Left renal cortex interstitium (tissue), 4 donors: ENCODE data around the gene DUSP6. TPM values are rescaled to one million over a fixed set of nuclear protein-coding genes. Genes with fewer than 3 reads are reported as not detected.

Experiments used
- DNase-seq, 4 donors: peaks; one replicate each; pipeline ENCODE4 v3.0.0-alpha.2; 2013; ENCODE audit warnings: low read depth in 4 of 4, low spot score in 2 of 4, missing footprints in 1 of 4
- polyA plus RNA-seq, 4 donors: library from polyadenylated mRNA; unstranded; fragments of 120-200 nt; gene quantifications; one replicate each; pipeline ENCODE4 v1.2.1, GENCODE V29; 2013; ENCODE audit not compliant: insufficient read length in 4 of 4

DUSP6 gene
- polyA plus RNA-seq, 4 donors: 74.1 to 88.8 (median 79.6) TPM

GRCh38 chr12:89376202-89376529, 23.9 kb upstream of the DUSP6 start:
- DNase-seq: no peak

GRCh38 chr12:89373763-89374572, 21.7 kb upstream of the DUSP6 start:
- no peak for DNase-seq

DNA sequence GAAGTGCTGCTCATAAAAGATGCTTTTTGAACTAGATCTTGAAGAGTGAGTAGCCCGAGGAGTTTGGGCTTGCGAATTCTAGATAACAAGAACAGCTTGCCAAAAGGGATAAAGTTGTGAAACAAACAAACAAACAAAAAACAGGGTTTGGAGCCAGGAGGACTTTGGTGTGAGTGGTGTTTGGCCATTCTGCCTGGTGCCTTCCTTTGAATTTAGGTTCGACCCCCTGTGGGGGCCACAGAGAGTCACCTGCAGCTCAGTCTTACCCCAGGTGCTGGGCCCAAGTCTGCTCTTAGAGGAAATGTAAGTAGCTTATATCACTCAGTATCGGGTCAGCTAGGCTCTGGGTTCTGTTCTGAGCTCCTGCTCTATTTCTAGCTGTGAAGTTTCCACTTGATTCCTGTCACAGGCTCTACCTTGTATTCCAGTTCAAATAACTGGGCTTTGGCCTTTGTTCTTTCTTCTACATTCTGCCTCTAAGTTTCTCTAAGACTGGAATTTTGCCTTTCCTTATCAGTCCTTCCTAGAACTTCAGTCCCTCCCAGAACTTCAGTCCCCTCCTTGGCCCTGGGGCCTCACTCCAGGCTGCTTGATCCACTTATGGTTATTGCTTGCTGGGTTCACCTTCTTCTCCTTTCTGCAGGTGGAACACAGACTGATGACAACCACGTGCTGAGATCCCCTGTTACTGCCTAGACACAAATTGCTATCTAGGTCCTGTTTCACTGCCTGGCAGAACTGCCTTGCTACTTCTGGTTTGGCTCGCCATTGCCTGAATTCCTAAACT, 20.5 kb upstream of the DUSP6 start:
- DNase-seq: no peak

DNA sequence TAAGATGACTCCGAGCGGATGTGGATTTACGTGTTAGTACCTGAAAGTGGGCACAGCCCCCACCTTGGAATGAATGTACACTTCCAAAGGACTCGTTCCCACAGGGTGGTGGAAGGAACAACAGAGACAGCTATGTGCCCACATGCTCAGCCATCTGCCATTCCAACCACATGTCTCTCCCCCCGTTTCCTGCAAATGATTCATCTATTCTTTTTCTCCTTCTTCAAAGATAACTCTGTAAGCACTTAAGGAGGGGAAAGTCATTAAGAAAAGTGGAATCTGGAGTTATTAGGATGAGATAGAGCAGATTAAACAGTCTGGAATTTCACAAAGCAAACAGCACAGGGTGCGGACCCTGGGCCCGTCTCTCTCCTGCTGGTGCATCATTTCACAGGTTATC, 18.5 kb upstream of the DUSP6 start:
- DNase-seq: no peak

GRCh38 chr12:89370421-89370831, 18.1 kb upstream of the DUSP6 start:
- no peak for DNase-seq

DNA sequence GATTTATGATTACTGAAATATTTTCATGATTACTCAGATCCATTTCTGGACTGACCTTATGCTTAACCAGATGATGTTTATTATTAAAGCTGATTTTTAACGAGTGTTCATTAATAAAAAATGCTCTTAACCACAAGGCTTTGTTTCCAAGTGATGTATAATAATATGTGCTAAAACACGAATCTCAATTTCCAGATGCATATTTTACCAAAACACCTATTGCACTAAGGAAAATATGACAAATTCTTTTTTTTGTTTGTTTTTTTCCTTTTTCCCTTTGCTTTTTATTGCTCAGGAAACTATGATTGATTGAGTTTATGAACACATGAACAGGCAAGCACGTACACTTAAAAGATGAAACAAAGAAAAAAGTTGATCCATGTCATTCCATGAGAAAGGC, 16.9 kb upstream of the DUSP6 start:
- no peak for DNase-seq

- no peak for DNase-seq
Observed at GRCh38 chr12:89368391-89368790, 16.1 kb upstream of the DUSP6 start.

- no peak for DNase-seq
Observed at GRCh38 chr12:89366676-89367364, 14.5 kb upstream of the DUSP6 start.

DNA sequence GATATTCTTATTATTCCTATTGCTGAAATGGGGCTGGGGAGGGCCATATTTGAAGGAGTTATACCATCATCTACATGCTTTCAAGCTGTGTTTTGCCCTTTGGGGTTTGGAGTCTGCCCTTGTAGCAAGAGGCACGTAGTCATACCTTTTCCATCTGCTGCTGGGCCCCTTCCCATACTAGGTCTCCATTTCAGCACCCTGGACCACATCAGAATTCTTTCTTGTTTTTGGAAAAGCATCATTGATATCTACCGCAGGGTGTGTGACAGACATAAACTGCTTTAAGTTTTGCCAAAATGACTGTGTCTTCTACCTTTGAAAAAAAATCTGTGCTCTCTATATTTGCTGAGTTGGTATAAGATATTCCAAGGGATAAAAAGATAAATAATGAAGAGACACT, 12.3 kb upstream of the DUSP6 start:
- DNase-seq: no peak

GRCh38 chr12:89364058-89364457, 11.8 kb upstream of the DUSP6 start:
- no peak for DNase-seq

- no peak for DNase-seq
Observed at GRCh38 chr12:89363582-89363981, 11.3 kb upstream of the DUSP6 start.

DNA sequence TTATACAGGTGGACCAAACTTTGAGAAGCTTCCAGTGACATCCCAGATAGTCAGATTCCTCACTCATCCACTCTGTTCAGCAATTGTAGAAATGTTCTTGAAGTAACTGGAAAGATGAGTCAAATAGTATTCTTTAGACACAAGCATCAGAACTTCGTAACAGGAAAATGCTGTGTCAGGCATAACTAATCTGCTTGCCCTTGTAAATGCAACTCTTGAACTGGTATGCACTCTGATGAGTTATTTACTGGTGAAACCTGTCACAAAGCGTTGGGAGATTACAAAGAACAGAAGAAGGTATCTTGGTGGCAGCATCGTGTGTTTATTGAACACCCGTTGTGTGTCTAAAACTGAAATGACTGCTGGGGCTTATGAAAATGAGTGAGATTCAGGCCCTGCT, 10.8 kb upstream of the DUSP6 start:
- no peak for DNase-seq

DNA sequence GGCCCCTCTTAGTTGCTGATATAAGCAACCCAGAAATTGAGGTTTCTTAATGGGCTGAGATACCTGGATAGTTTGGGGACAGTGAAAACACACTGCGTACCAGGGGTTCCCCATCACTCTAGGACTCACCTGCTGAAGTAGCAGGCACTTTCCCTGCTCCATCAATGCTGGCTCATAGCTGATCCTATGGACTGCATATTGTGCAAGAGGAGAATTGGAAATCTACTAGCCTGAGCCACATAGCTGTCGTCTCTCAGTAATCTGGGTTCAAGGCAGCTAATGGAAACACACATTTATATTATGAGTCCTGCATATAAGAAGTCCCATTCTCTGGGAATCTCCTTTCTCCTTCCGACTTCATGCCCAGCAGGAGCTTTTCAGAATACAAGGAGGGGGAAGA, 7.3 kb upstream of the DUSP6 start:
- DNase-seq: no peak

DNA sequence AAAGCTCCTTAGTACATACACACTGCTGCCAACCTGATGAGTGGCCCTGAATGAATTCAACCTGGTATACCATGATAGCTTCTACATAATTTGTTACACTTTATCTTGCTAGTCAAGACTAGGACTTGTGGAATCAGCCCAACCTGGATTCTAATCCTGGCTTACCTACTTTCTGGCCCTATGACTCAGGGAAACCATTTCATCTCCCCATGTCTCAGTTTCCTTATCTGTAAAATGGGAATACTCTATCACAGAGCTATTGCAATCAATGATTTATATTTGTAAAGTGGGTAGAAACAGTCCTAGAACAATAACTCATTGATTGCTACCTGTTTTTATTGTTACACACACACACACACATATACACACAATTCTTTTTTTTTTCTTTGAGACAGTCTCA, 6.5 kb upstream of the DUSP6 start:
- no peak for DNase-seq

DNA sequence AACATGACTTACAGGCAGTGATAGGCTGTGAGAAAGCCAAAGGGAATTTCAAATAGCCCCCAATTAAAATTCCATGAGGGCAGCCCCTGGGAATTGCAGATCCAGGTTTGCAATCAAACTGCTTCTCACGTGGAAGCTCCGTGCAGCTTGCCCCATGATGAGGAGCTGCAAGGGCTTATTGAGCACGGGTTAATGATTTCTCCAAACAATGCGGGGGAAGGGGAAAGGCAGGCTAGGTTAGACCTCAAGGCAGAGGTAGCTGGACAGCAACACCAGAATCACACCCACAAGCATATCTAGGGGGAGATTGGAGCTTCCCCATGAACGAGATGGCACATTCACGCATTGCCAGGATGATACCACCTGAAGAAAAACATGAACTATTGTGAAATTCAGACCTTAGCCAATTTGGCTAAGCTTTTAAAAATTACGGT, 5.0 kb upstream of the DUSP6 start:
- no peak for DNase-seq

DNA sequence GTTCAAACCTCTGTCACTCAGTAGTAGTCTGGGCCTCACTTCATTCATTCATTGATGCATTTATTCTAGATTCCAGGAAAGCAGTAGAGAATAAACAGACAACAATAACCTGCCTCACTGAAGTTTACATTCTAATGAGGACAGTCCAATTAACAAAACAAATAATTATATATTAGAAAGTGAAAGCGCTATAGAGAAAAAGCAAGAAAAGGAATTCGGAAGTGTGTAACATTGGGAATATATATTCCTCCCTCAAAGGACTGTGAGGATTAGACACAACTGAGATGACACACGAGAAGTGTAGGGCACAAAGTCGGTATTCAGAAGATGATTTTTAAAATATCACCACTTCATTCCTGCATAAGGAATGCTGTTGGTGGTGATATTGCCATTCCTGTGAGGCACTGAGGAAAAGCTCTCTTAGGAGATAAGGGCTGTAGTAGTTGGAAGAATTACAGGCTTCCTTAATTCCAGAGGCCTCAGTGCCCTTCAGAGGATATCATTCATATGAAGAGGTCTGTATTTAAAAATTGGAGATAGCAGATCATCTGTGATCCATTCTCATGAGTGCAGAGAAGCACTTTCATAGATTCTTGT, 3.9 kb upstream of the DUSP6 start:
- DNase-seq: no peak

DNA sequence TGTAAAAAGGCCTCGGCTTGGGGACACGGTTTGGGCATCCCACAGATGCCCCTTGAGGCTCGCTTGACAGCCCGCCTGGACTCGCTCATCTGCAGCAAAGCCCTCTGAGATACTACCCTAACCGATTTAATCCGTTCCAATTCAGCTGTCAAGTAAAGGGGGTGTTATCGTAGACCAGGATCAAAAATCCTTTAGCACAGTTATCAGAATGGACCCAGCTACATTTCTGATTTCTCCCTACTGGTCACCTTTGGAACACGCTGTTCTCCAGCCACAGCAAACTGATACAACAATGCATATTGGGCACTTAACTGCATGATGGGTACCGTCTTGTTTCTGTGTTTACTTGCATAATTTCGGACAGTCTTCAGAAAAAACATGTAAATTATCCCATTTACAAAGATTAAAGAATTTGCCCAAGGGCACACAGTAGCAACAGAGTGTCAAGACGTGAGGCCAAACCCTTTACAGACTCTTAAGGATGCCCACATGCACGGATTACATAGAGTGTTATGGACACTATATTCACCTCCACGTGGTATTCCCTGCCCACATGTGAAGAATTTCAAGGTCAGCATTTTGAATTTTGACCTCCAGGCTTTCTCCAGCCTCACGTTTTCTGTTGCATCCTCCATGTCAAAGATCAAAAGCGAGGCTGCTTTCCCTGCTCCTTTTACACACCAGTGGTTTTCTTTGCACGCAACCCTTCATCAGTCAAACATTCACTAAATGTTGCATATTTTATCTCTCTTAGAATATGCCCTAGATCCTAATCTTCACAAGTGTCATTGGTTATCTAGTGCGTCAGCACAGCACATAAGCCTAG, 3.2 kb upstream of the DUSP6 start:
- no peak for DNase-seq

DNA sequence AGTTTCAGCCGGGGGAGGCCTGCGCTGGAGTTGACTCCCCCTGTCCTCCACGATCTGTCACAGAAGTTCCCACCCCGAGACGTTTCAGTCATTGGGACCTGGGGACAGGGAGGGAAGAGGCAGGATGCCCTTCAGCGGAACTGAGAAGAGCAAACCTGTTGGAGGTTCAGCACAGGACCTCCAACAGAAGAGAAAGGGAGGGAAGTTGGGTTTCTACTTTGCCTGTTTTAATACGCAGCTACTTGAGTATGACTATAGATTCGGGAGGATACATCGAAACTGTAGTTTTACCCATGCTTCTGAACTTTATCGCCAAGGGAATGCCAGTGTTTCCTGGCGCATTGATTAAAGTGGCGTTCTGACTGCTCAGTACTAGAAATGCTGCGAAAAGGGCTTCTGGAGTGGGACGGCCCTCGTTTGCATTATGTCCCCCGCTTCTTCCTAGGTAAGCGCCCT, 2.3 kb upstream of the DUSP6 start:
- DNase-seq: no peak

- DNase-seq: no peak
Observed at GRCh38 chr12:89353823-89354611, 1.7 kb upstream of the DUSP6 start.
